Effector CD8-positive, alpha-beta T cell (primary cell): ENCODE data around the gene LUZP2.
"Not testable (repeated sequence)": the region's sequence is repeated elsewhere in the genome, so short reads cannot be mapped to it uniquely, and the experiment has no call there.

Source experiments
- DNase-seq: peaks from one replicate; lab custom pipeline; 2025; lab: John Stamatoyannopoulos, UW

LUZP2 gene

GRCh38 chr11:24819863-24820434, 323.1 kb downstream of the LUZP2 start:
- DNase-seq = no peak

GRCh38 chr11:24820541-24820940, 323.7 kb downstream of the LUZP2 start:
- no peak for DNase-seq

- DNase-seq = no peak
These were observed 332.2 kb downstream of the LUZP2 start for GRCh38 chr11:24828938-24829605.

GRCh38 chr11:24833573-24833972, 336.7 kb downstream of the LUZP2 start:
- DNase-seq = no peak

- DNase-seq = no peak
These were observed 340.3 kb downstream of the LUZP2 start for GRCh38 chr11:24837112-24837511.

- DNase-seq = no peak
These were observed 345.5 kb downstream of the LUZP2 start for GRCh38 chr11:24842308-24842707.

GRCh38 chr11:24844406-24844805, 347.6 kb downstream of the LUZP2 start:
- DNase-seq = no peak

- no peak for DNase-seq
These were observed 352.0 kb downstream of the LUZP2 start for GRCh38 chr11:24848857-24849256.

GRCh38 chr11:24855951-24856350, 359.1 kb downstream of the LUZP2 start:
- no peak for DNase-seq

GRCh38 chr11:24859801-24860300, 363.0 kb downstream of the LUZP2 start:
- DNase-seq = no peak

- no peak for DNase-seq
These were observed 364.6 kb downstream of the LUZP2 start for GRCh38 chr11:24861440-24861839.

GRCh38 chr11:24866743-24867142, 369.9 kb downstream of the LUZP2 start:
- no peak for DNase-seq

- DNase-seq = no peak
These were observed 373.2 kb downstream of the LUZP2 start for GRCh38 chr11:24870048-24870447.

- no peak for DNase-seq
These were observed 375.3 kb downstream of the LUZP2 start for GRCh38 chr11:24872186-24872585.

GRCh38 chr11:24872651-24873311, 375.9 kb downstream of the LUZP2 start:
- DNase-seq = no peak

- DNase-seq = no peak
These were observed 384.1 kb downstream of the LUZP2 start for GRCh38 chr11:24880962-24881361.

GRCh38 chr11:24885580-24886173, 388.8 kb downstream of the LUZP2 start:
- DNase-seq = no peak

GRCh38 chr11:24886880-24887619, 390.2 kb downstream of the LUZP2 start:
- DNase-seq = no peak

GRCh38 chr11:24890426-24890825, 393.6 kb downstream of the LUZP2 start:
- no peak for DNase-seq

GRCh38 chr11:24891845-24892492, 395.1 kb downstream of the LUZP2 start:
- not testable (repeated sequence) for DNase-seq

GRCh38 chr11:24896118-24896835, 399.4 kb downstream of the LUZP2 start:
- DNase-seq = no peak
